ENCODE measurements around the gene DDX27.

Gene DDX27

GRCh38 chr20:49272654-49273053, 53.4 kb downstream of the DDX27 start:
- Histone ChIP-seq H3K36me3 (ENCODE audit: control insufficient read depth in 1 of 2, insufficient read depth in 2 of 2, low read length in 2 of 2) (peaks cover 32 to 46% of the 10 kb centered on the region in 2 donors), H3K4me1 (ENCODE audit: control insufficient read depth in 1 of 2, insufficient read depth in 2 of 2, low read length in 2 of 2) (peaks cover 13 to 45% of the 10 kb centered on the region in 2 donors), H3K27ac (ENCODE audit: low read length) (no peak overlapping the region), H3K4me3 (ENCODE audit: low read depth in 1 of 2, low read length in 2 of 2) (no peak overlapping the region), H3K27me3 (ENCODE audit: low read depth, low read length) (no peaks in the 10 kb centered on the region), H3K9me3 (ENCODE audit: control insufficient read depth in 1 of 2, low read length in 2 of 2) (no peaks in the 10 kb centered on the region)

GRCh38 chr20:49273696-49274277, 54.6 kb downstream of the DDX27 start:
- Histone ChIP-seq H3K36me3 (ENCODE audit: control insufficient read depth in 1 of 2, insufficient read depth in 2 of 2, low read length in 2 of 2) (peaks cover 32 to 43% of the 10 kb centered on the region in 2 donors), H3K27ac (ENCODE audit: low read length) (no peak overlapping the region), H3K9me3 (ENCODE audit: control insufficient read depth in 1 of 2, low read length in 2 of 2) (no peaks in the 10 kb centered on the region), H3K27me3 (ENCODE audit: low read depth, low read length) (no peaks in the 10 kb centered on the region), H3K4me1 (ENCODE audit: control insufficient read depth in 1 of 2, insufficient read depth in 2 of 2, low read length in 2 of 2) (peaks cover 13 to 45% of the 10 kb centered on the region in 2 donors), H3K4me3 (ENCODE audit: low read depth in 1 of 2, low read length in 2 of 2) (no peak overlapping the region)

GRCh38 chr20:49275216-49275615, 56.0 kb downstream of the DDX27 start:
- Histone ChIP-seq H3K27me3 (ENCODE audit: low read depth, low read length) (no peaks in the 10 kb centered on the region), H3K9me3 (ENCODE audit: control insufficient read depth in 1 of 2, low read length in 2 of 2) (peaks cover 0 to 5% of the 10 kb centered on the region in 2 donors), H3K27ac (ENCODE audit: low read length) (no peak overlapping the region), H3K4me1 (ENCODE audit: control insufficient read depth in 1 of 2, insufficient read depth in 2 of 2, low read length in 2 of 2) (peaks cover 21 to 43% of the 10 kb centered on the region in 2 donors), H3K36me3 (ENCODE audit: control insufficient read depth in 1 of 2, insufficient read depth in 2 of 2, low read length in 2 of 2) (peaks cover 32 to 35% of the 10 kb centered on the region in 2 donors), H3K4me3 (ENCODE audit: low read depth in 1 of 2, low read length in 2 of 2) (no peak overlapping the region)

GRCh38 chr20:49275636-49276035, 56.4 kb downstream of the DDX27 start:
- H3K4me1 ChIP-seq (ENCODE audit: control insufficient read depth in 1 of 2, insufficient read depth in 2 of 2, low read length in 2 of 2) = peaks cover 25 to 43% of the 10 kb centered on the region in 2 donors
- H3K9me3 ChIP-seq (ENCODE audit: control insufficient read depth in 1 of 2, low read length in 2 of 2) = peaks cover 0 to 9% of the 10 kb centered on the region in 2 donors
- H3K27ac ChIP-seq (ENCODE audit: low read length) = peak overlapping the region; percentile 88
- peaks cover 32 to 35% of the 10 kb centered on the region in 2 donors for H3K36me3 ChIP-seq (ENCODE audit: control insufficient read depth in 1 of 2, insufficient read depth in 2 of 2, low read length in 2 of 2)
- H3K4me3 ChIP-seq (ENCODE audit: low read depth in 1 of 2, low read length in 2 of 2) = peak overlapping the region; percentile 80 to 97
- no peaks in the 10 kb centered on the region for H3K27me3 ChIP-seq (ENCODE audit: low read depth, low read length)

GRCh38 chr20:49276161-49276960, 57.1 kb downstream of the DDX27 start:
- H3K9me3 ChIP-seq (ENCODE audit: control insufficient read depth in 1 of 2, low read length in 2 of 2) = peaks cover 0 to 16% of the 10 kb centered on the region in 2 donors
- peak overlapping the region; percentile 80 to 97 for H3K4me3 ChIP-seq (ENCODE audit: low read depth in 1 of 2, low read length in 2 of 2)
- H3K27ac ChIP-seq (ENCODE audit: low read length) = peak overlapping the region; percentile 88
- peaks cover 32 to 35% of the 10 kb centered on the region in 2 donors for H3K36me3 ChIP-seq (ENCODE audit: control insufficient read depth in 1 of 2, insufficient read depth in 2 of 2, low read length in 2 of 2)
- peaks cover 28 to 42% of the 10 kb centered on the region in 2 donors for H3K4me1 ChIP-seq (ENCODE audit: control insufficient read depth in 1 of 2, insufficient read depth in 2 of 2, low read length in 2 of 2)
- H3K27me3 ChIP-seq (ENCODE audit: low read depth, low read length) = no peaks in the 10 kb centered on the region

GRCh38 chr20:49276961-49277785, 58.0 kb downstream of the DDX27 start:
- H3K4me3 ChIP-seq (ENCODE audit: low read depth in 1 of 2, low read length in 2 of 2) = peak overlapping the region; percentile 80 to 97
- peaks cover 28 to 39% of the 10 kb centered on the region in 2 donors for H3K4me1 ChIP-seq (ENCODE audit: control insufficient read depth in 1 of 2, insufficient read depth in 2 of 2, low read length in 2 of 2)
- peaks cover 0 to 21% of the 10 kb centered on the region in 2 donors for H3K9me3 ChIP-seq (ENCODE audit: control insufficient read depth in 1 of 2, low read length in 2 of 2)
- peaks cover 35 to 37% of the 10 kb centered on the region in 2 donors for H3K36me3 ChIP-seq (ENCODE audit: control insufficient read depth in 1 of 2, insufficient read depth in 2 of 2, low read length in 2 of 2)
- H3K27ac ChIP-seq (ENCODE audit: low read length) = peak overlapping the region; percentile 88
- no peaks in the 10 kb centered on the region for H3K27me3 ChIP-seq (ENCODE audit: low read depth, low read length)

- Histone ChIP-seq H3K27me3 (ENCODE audit: low read depth, low read length) (no peaks in the 10 kb centered on the region), H3K4me3 (ENCODE audit: low read depth in 1 of 2, low read length in 2 of 2) (peak overlapping the region; percentile 80 to 97), H3K9me3 (ENCODE audit: control insufficient read depth in 1 of 2, low read length in 2 of 2) (peaks cover 0 to 21% of the 10 kb centered on the region in 2 donors), H3K36me3 (ENCODE audit: control insufficient read depth in 1 of 2, insufficient read depth in 2 of 2, low read length in 2 of 2) (peaks cover 37 to 40% of the 10 kb centered on the region in 2 donors), H3K27ac (ENCODE audit: low read length) (peak overlapping the region; percentile 88), H3K4me1 (ENCODE audit: control insufficient read depth in 1 of 2, insufficient read depth in 2 of 2, low read length in 2 of 2) (peaks cover 28 to 40% of the 10 kb centered on the region in 2 donors)
These were observed 58.5 kb downstream of the DDX27 start for GRCh38 chr20:49277786-49278035.

- Histone ChIP-seq H3K9me3 (ENCODE audit: control insufficient read depth in 1 of 2, low read length in 2 of 2) (peaks cover 0 to 21% of the 10 kb centered on the region in 2 donors), H3K27me3 (ENCODE audit: low read depth, low read length) (no peaks in the 10 kb centered on the region), H3K4me3 (ENCODE audit: low read depth in 1 of 2, low read length in 2 of 2) (peak within 1 kb of the TSS; percentile 97 to 99), H3K4me1 (ENCODE audit: control insufficient read depth in 1 of 2, insufficient read depth in 2 of 2, low read length in 2 of 2) (peaks cover 28 to 46% of the 10 kb centered on the region in 2 donors), H3K36me3 (ENCODE audit: control insufficient read depth in 1 of 2, insufficient read depth in 2 of 2, low read length in 2 of 2) (peaks cover 41 to 45% of the 10 kb centered on the region in 2 donors), H3K27ac (ENCODE audit: low read length) (peak within 1 kb of the TSS; percentile 98)
These were observed 59.0 kb downstream of the DDX27 start, which contains the start of gene ZNFX1 for GRCh38 chr20:49278036-49278817. TSS of gene ZNFX1 (minus strand) at chr20:49278057. CDS start at chr20:49275839, 2,218 bp downstream.

GRCh38 chr20:49278818-49279676, 59.8 kb downstream of the DDX27 start:
- peak overlapping the region; percentile 98 for H3K27ac ChIP-seq (ENCODE audit: low read length)
- H3K9me3 ChIP-seq (ENCODE audit: control insufficient read depth in 1 of 2, low read length in 2 of 2) = peaks cover 0 to 21% of the 10 kb centered on the region in 2 donors
- H3K27me3 ChIP-seq (ENCODE audit: low read depth, low read length) = no peaks in the 10 kb centered on the region
- peaks cover 43 to 45% of the 10 kb centered on the region in 2 donors for H3K36me3 ChIP-seq (ENCODE audit: control insufficient read depth in 1 of 2, insufficient read depth in 2 of 2, low read length in 2 of 2)
- peak overlapping the region; percentile 97 to 99 for H3K4me3 ChIP-seq (ENCODE audit: low read depth in 1 of 2, low read length in 2 of 2)
- H3K4me1 ChIP-seq (ENCODE audit: control insufficient read depth in 1 of 2, insufficient read depth in 2 of 2, low read length in 2 of 2) = peaks cover 28 to 46% of the 10 kb centered on the region in 2 donors

Measured in muscle layer of duodenum (tissue), 2 donors.